H9 (cell line): ENCODE results near the gene FAM9B. TPM values are rescaled to one million over a fixed set of nuclear protein-coding genes. Genes with fewer than 3 reads are reported as not detected.

Experiments
- DNase-seq: peaks from one replicate; pipeline ENCODE4 v3.0.0-alpha.2; 2017
- H2AFZ ChIP-seq: one replicate; pipeline ENCODE4 v1.6.1; 2013; ENCODE audit warnings: mild to moderate bottlenecking, low read length, control low read depth, moderate library complexity
- H2AK5ac ChIP-seq: 2 replicates; pipeline ENCODE4 v1.6.1; 2013; ENCODE audit warnings: low read length, control low read depth, mixed read lengths; ENCODE audit not compliant: insufficient read length
- H2BK120ac ChIP-seq: one replicate; pipeline ENCODE4 v1.6.1; 2013; ENCODE audit warnings: low read depth, mild to moderate bottlenecking, low read length, control low read depth, inconsistent platforms; ENCODE audit not compliant: poor library complexity, severe bottlenecking
- H2BK12ac ChIP-seq: 2 replicates; pipeline ENCODE4 v1.6.1; 2013; ENCODE audit warnings: low read length, control low read depth, mixed read lengths, low read depth; ENCODE audit not compliant: insufficient read length
- H2BK15ac ChIP-seq: 2 replicates; pipeline ENCODE4 v1.6.1; 2013; ENCODE audit warnings: low read depth, low read length, control low read depth
- H2BK20ac ChIP-seq: one replicate; pipeline ENCODE4 v1.6.1; 2013; ENCODE audit warnings: low read depth, mild to moderate bottlenecking, low read length, control low read depth, inconsistent platforms; ENCODE audit not compliant: poor library complexity, severe bottlenecking
- H2BK5ac ChIP-seq: 2 replicates; pipeline ENCODE4 v1.6.1; 2013; ENCODE audit warnings: low read length, control low read depth, mixed read lengths; ENCODE audit not compliant: insufficient read length
- H3K14ac ChIP-seq: 2 replicates; pipeline ENCODE4 v1.6.1; 2013; ENCODE audit warnings: low read length, control low read depth; ENCODE audit not compliant: insufficient read depth
- H3K18ac ChIP-seq: 2 replicates; pipeline ENCODE4 v1.6.1; 2013; ENCODE audit warnings: low read depth, mild to moderate bottlenecking, mixed read lengths, low read length, control low read depth; ENCODE audit not compliant: insufficient read length
- H3K23ac ChIP-seq: 2 replicates; pipeline ENCODE4 v1.6.1; 2013; ENCODE audit warnings: low read length, control low read depth, mixed read lengths, low read depth; ENCODE audit not compliant: insufficient read length
- H3K23me2 ChIP-seq: 2 replicates; pipeline ENCODE4 v1.6.1; 2013; ENCODE audit warnings: low read depth, mild to moderate bottlenecking, mixed read lengths, low read length, control low read depth; ENCODE audit not compliant: insufficient read length, poor library complexity, severe bottlenecking
- H3K27ac ChIP-seq: 2 replicates; pipeline ENCODE4 v1.5.1; 2013; ENCODE audit warnings: low read length, control low read depth, mixed read lengths, low read depth; ENCODE audit not compliant: insufficient read length
- H3K27me3 ChIP-seq: 2 replicates; pipeline ENCODE4 v1.6.1; 2013; ENCODE audit warnings: low read length, control low read depth, inconsistent platforms; ENCODE audit not compliant: insufficient read depth
- H3K4ac ChIP-seq: 2 replicates; pipeline ENCODE4 v1.6.1; 2013; ENCODE audit warnings: low read depth, mild to moderate bottlenecking, control low read depth, inconsistent platforms, low read length, moderate library complexity
- H3K4me1 ChIP-seq: 2 replicates; pipeline ENCODE4 v1.6.1; 2013; ENCODE audit warnings: low read length, control low read depth, inconsistent platforms; ENCODE audit not compliant: insufficient read depth
- H3K4me2 ChIP-seq: 2 replicates; pipeline ENCODE4 v1.6.1; 2013; ENCODE audit warnings: low read length, control low read depth, mixed read lengths; ENCODE audit not compliant: insufficient read length, insufficient read depth
- H3K56ac ChIP-seq: 2 replicates; pipeline ENCODE4 v1.6.1; 2013; ENCODE audit warnings: low read depth, mild to moderate bottlenecking, mixed read lengths, low read length, control low read depth; ENCODE audit not compliant: insufficient read length
- H3K79me1 ChIP-seq: 2 replicates; pipeline ENCODE4 v1.6.1; 2013; ENCODE audit warnings: low read depth, mild to moderate bottlenecking, moderate library complexity, low read length, control low read depth, inconsistent platforms; ENCODE audit not compliant: insufficient read depth, poor library complexity, severe bottlenecking
- H3K79me2 ChIP-seq: 2 replicates; pipeline ENCODE4 v1.6.1; 2013; ENCODE audit warnings: low read length, control low read depth, inconsistent platforms; ENCODE audit not compliant: insufficient read depth
- H3K9ac ChIP-seq: 2 replicates; pipeline ENCODE4 v1.6.1; 2013; ENCODE audit warnings: low read length, control low read depth, mixed read lengths; ENCODE audit not compliant: insufficient read length; ENCODE audit errors: extremely low read depth
- H3K9me3 ChIP-seq: one replicate; pipeline ENCODE4 v1.6.1; 2013; ENCODE audit warnings: low read depth, low read length, inconsistent platforms; ENCODE audit not compliant: control insufficient read depth
- H3T11ph ChIP-seq: one replicate; pipeline ENCODE4 v1.6.1; 2013; ENCODE audit warnings: mild to moderate bottlenecking, low read length, control low read depth, inconsistent platforms
- H4K20me1 ChIP-seq: one replicate; pipeline ENCODE4 v1.6.1; 2013; ENCODE audit not compliant: control insufficient read depth, insufficient read length, insufficient read depth
- H4K5ac ChIP-seq: 2 replicates; pipeline ENCODE4 v1.6.1; 2013; ENCODE audit warnings: low read depth, mild to moderate bottlenecking, mixed read lengths, low read length, control low read depth; ENCODE audit not compliant: insufficient read length
- H4K8ac ChIP-seq: replicated peaks from 2 replicates; pipeline ENCODE4 v1.6.1; 2013; ENCODE audit warnings: low read length, control low read depth, mixed read lengths, low read depth; ENCODE audit not compliant: insufficient read length
- H4K91ac ChIP-seq: 2 replicates; pipeline ENCODE4 v1.6.1; 2013; ENCODE audit warnings: low read depth, mild to moderate bottlenecking, moderate library complexity, mixed read lengths, low read length, control low read depth; ENCODE audit not compliant: insufficient read length
- H3K27ac Mint-ChIP-seq, 3 experiments: 2 replicates in 2 of 3; 3 replicates in 1 of 3; pipeline ENCODE4 v1.8.0; 2020 to 2021; ENCODE audit warnings: mixed read lengths in 3 of 3, mild to moderate bottlenecking in 1 of 3, moderate library complexity in 1 of 3
- H3K27me3 Mint-ChIP-seq: 2 replicates; pipeline ENCODE4 v1.8.0; 2021; ENCODE audit warnings: low read depth, mild to moderate bottlenecking, moderate library complexity, mixed read lengths
- H3K36me3 Mint-ChIP-seq, 3 experiments: 2 replicates in 2 of 3; 3 replicates in 1 of 3; pipeline ENCODE4 v1.8.0; 2020 to 2021; ENCODE audit warnings: low read depth in 3 of 3, mixed read lengths in 3 of 3; ENCODE audit not compliant: insufficient read depth in 1 of 3
- H3K4me1 Mint-ChIP-seq, 2 experiments: 2 replicates each; pipeline ENCODE4 v1.8.0; 2020; ENCODE audit warnings: mixed read lengths in 2 of 2
- H3K4me3 Mint-ChIP-seq, 2 experiments: 2 replicates in 1 of 2; 3 replicates in 1 of 2; pipeline ENCODE4 v1.8.0; 2020 to 2021; ENCODE audit warnings: mild to moderate bottlenecking in 2 of 2, mixed read lengths in 2 of 2, moderate library complexity in 1 of 2
- H3K9me3 Mint-ChIP-seq, 2 experiments: 2 replicates in 1 of 2; 3 replicates in 1 of 2; pipeline ENCODE4 v1.8.0; 2020; ENCODE audit warnings: mild to moderate bottlenecking in 2 of 2, mixed read lengths in 2 of 2, moderate library complexity in 1 of 2
- CTCF ChIP-seq: fragments of 200-600 bp; sonication (generic); conservative IDR thresholded peaks from 3 replicates; pipeline ENCODE4 v1.8.0; 2021; ENCODE audit warnings: antibody characterized with exemption, mild to moderate bottlenecking
- whole genome bisulfite sequencing: extraction: QIAGEN DNeasy Blood & Tissue Kit; methylation state at CpG from one replicate; pipeline ENCODE4 v1.1.7; 2013; ENCODE audit warnings: missing lambda C conversion rate, low lambda C conversion rate, mixed read lengths; ENCODE audit not compliant: insufficient read length; ENCODE audit errors: extremely low coverage; 5-methylcytosine and 5-hydroxymethylcytosine counted together
- total RNA-seq: library from RNA; stranded (reverse); gene quantifications from 2 replicates; pipeline ENCODE4 v1.2.1, GENCODE V29; 2021

Gene FAM9B
- total RNA-seq, 1 experiment from 2014 or later, result not detected

GRCh38 chrX:9062641-9063040 is 28.7 kb upstream of the FAM9B start:
- Histone ChIP-seq H4K5ac (no peak overlapping the region), H3T11ph (no peak overlapping the region), H4K91ac (no peak overlapping the region), H4K8ac (no peak overlapping the region), H2BK15ac (no peak overlapping the region), H3K56ac (no peak overlapping the region), H3K4me1 (0 out of 2 replicates have a peak, but pooled peaks cover 3% of the 10 kb centered on the region), H2BK12ac (peak overlapping the region; percentile 35), H3K23ac (no peak overlapping the region), H2BK5ac (no peak overlapping the region), H2BK20ac (no peak overlapping the region), H2AK5ac (no peak overlapping the region), H3K18ac (no peak overlapping the region), H3K9ac (no peak overlapping the region), H3K4me2 (no peak overlapping the region), H3K79me1 (no peaks in the 10 kb centered on the region), H3K14ac (no peak overlapping the region), H2BK120ac (no peak overlapping the region), H4K20me1 (no peaks in the 10 kb centered on the region), H3K79me2 (no peaks in the 10 kb centered on the region), H3K9me3 (no peaks in the 10 kb centered on the region), H3K27me3 (no peaks in the 10 kb centered on the region), H3K23me2 (no peaks in the 10 kb centered on the region), H3K4ac (no peak overlapping the region), H2AFZ (no peak overlapping the region), H3K27ac (no peak overlapping the region)
- WGBS, result no CpG with 5 or more reads among the region's 3 CpGs
- H3K27me3 Mint-ChIP-seq, result no peaks in the 10 kb centered on the region
- no peak overlapping the region for H3K4me3 Mint-ChIP-seq
- H3K36me3 Mint-ChIP-seq, result no peaks in the 10 kb centered on the region
- TF ChIP-seq CTCF, result no peak
- no peak overlapping the region for H3K27ac Mint-ChIP-seq
- peaks cover 0 to 42% of the 10 kb centered on the region in 2 experiments; a peak in 2 of 5 replicates for H3K9me3 Mint-ChIP-seq
- peaks cover 3 to 7% of the 10 kb centered on the region in 2 experiments; a peak in 3 of 4 replicates for H3K4me1 Mint-ChIP-seq
- DNase-seq, result no peak
